Type B pancreatic cell (in vitro differentiated cells): ENCODE data around the gene HOXA7. TPM values are rescaled to one million over a fixed set of nuclear protein-coding genes. Genes with fewer than 3 reads are reported as not detected.

Experiments
- DNase-seq: peaks from one replicate; pipeline ENCODE4 v3.0.0; 2021; ENCODE audit warnings: mixed read lengths; ENCODE audit not compliant: unreplicated experiment; ENCODE audit errors: extremely low spot score
- H3K27ac Mint-ChIP-seq: 2 replicates; pipeline ENCODE4 v1.8.0; 2021; ENCODE audit warnings: mild to moderate bottlenecking, mixed read lengths
- H3K27me3 Mint-ChIP-seq: 2 replicates; pipeline ENCODE4 v1.8.0; 2021; ENCODE audit warnings: mixed read lengths
- H3K36me3 Mint-ChIP-seq: 2 replicates; pipeline ENCODE4 v1.8.0; 2021; ENCODE audit warnings: mixed read lengths
- H3K4me1 Mint-ChIP-seq: one replicate; pipeline ENCODE4 v1.8.0; 2021; ENCODE audit warnings: mixed read lengths; ENCODE audit not compliant: unreplicated experiment
- H3K4me3 Mint-ChIP-seq: 2 replicates; pipeline ENCODE4 v1.8.0; 2021; ENCODE audit warnings: mild to moderate bottlenecking, mixed read lengths
- H3K9me3 Mint-ChIP-seq: 2 replicates; pipeline ENCODE4 v1.8.0; 2021; ENCODE audit warnings: mixed read lengths
- total RNA-seq: library from RNA; stranded (reverse); gene quantifications from 2 replicates; pipeline ENCODE4 v1.2.1, GENCODE V29; 2021; ENCODE audit warnings: low replicate concordance
- TF ChIP-seq, protein P1 (sequence below): fragments of 200-600 bp; sonication (generic); conservative IDR thresholded peaks from 2 replicates; pipeline ENCODE4 v1.5.0; 2021; ENCODE audit warnings: antibody characterized with exemption, mild to moderate bottlenecking

HOXA7 gene
- total RNA-seq, 1 donor from 2014 or later = 6.2 TPM

DNA sequence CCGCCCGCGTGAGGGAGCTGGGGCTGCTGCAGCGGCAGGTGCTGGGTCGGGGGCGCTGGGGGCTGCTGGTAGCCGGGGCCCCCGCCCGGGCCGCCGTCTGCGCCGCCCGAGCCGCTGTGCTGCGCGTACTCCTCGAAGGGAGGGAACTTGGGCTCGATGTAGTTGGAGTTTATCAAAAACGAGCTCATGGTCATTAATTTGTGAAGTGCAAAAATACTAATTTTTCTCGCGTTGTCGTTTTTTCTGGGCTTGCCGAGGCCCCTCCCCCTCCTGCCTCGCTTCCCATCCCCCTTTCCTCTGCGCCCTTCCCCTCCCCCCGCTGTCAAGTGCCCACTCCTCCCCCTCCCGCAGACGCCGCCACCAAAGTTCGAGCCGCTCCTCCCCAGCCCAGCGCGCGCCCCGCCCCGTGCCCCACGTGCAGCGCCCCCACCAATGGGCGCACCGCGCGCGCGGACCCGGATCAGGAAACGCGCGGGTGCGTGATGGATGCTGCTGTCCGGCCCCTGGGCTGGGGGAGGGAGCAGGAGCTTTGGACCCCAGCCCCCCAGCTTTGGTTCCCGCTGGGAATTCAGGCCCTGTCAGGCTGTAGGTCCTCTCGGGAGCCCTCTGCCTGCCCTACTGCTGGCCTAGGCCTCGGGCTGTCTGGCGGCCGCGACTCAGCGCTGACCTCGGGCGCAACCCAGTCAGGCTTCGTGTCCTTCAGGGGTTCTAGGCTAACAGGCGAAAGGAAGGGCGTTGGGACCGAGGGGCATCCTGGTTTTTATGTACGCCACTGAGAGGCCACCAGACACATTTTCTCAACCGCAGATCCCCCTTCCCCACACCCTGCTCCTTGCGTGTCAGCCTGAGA is 25.7 kb downstream of the HOXA7 start, which contains the start of gene HOXA4:
TSS of gene HOXA4 (minus strand) at position 218 of the 850 bp plus-strand sequence. CDS start at position 194, 24 bp downstream.
- Mint-ChIP-seq H3K27me3 (peaks cover 31% of the 10 kb centered on the region), H3K27ac (peak within 1 kb of the TSS; percentile 99), H3K9me3 (no peaks in the 10 kb centered on the region), H3K4me3 (peak within 1 kb of the TSS; percentile 91), H3K36me3 (peaks cover 22% of the 10 kb centered on the region), H3K4me1 (peaks cover 75% of the 10 kb centered on the region)
- TF ChIP-seq, protein P1, sequence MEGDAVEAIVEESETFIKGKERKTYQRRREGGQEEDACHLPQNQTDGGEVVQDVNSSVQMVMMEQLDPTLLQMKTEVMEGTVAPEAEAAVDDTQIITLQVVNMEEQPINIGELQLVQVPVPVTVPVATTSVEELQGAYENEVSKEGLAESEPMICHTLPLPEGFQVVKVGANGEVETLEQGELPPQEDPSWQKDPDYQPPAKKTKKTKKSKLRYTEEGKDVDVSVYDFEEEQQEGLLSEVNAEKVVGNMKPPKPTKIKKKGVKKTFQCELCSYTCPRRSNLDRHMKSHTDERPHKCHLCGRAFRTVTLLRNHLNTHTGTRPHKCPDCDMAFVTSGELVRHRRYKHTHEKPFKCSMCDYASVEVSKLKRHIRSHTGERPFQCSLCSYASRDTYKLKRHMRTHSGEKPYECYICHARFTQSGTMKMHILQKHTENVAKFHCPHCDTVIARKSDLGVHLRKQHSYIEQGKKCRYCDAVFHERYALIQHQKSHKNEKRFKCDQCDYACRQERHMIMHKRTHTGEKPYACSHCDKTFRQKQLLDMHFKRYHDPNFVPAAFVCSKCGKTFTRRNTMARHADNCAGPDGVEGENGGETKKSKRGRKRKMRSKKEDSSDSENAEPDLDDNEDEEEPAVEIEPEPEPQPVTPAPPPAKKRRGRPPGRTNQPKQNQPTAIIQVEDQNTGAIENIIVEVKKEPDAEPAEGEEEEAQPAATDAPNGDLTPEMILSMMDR = no peak
- peak; percentile 98 for DNase-seq

DNA sequence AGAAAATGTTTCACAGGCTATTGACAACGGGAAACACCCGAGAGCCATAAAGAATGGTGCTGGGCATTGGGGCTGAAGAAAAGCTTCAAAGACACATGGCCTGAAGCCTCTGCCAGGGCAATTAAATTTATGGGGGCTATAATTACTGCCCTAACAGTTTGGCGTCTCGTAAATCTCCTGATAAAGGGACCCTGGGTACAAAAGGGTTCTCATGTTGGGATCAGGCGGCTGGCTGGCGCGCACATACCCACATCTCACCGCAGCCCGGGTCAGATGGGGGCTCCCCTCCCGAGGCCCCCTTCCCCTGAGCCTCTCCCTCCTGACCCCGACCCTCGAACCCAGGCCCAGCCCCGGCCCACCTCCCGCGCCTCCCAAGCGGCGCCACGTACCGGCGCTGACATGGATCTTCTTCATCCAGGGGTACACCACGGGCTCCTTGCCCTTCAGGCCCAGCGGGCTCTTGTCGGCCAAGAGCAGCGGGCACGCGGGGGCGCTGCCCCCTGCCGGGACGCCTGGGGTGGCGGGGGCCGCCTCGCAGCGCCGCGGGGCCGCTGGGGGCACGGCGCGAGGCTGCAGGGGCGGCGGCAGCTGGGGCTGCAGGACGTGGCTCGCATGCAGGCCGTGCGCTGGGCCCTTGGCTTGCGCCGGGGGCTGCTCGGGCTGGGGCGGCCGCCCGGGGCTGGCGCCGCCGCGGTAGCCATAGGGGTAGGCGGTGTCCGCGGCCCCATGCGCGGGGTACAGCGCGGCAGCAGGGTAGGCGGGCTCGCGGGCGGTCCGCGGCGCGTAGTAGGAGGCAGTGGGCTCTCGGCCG is 26.5 kb downstream of the HOXA7 start:
- TF ChIP-seq, protein P1 = no peak
- peaks cover 22% of the 10 kb centered on the region for H3K36me3 Mint-ChIP-seq
- DNase-seq = peak; percentile 76
- H3K27ac Mint-ChIP-seq = peak overlapping the region; percentile 99
- H3K9me3 Mint-ChIP-seq = no peaks in the 10 kb centered on the region
- peaks cover 75% of the 10 kb centered on the region for H3K4me1 Mint-ChIP-seq
- H3K4me3 Mint-ChIP-seq = peak overlapping the region; percentile 91
- peaks cover 39% of the 10 kb centered on the region for H3K27me3 Mint-ChIP-seq

DNA sequence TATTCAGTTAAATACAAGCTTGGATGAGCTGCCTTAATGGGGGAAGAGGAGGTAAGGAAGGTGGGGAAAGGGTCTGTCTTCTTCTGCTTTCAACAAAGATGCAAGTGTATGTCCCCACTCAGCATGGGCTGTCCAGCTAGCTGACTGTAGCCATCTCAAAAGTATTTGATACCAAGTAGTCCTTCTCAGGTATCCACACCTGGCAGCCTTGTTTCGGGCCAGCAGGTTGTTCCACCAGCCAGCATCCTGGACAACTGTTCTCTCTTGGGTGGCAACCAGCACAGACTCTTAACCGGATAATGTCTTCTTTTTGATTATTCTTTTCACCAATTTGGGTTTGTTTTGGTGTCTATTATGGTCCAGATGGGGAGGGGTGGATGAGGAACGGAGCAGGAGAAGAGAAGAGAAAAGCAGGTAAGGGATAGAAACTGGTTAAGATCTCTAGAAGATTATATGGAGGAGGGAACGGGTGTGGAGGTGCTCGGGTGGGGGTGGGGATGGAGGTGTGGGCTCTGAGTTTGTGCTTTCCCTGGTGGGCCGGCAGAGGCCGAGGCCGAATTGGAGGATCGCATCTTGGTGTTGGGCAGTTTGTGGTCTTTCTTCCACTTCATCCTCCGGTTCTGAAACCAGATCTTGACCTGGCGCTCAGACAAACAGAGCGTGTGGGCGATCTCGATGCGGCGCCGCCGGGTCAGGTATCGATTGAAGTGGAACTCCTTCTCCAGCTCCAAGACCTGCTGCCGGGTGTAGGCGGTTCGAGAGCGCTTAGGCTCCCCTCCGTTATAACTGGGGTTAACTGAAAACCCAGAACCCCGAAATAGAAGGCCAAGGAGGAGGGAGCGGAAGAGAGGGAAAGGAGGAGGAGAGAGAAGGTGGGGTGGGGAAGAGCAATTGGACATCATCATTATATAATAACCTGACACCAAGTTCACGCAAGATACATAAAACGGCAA is 27.4 kb downstream of the HOXA7 start:
- TF ChIP-seq, protein P1 = no peak
- H3K4me3 Mint-ChIP-seq = peak overlapping the region; percentile 91
- H3K27ac Mint-ChIP-seq = peak overlapping the region; percentile 99
- H3K36me3 Mint-ChIP-seq = peaks cover 24% of the 10 kb centered on the region
- peaks cover 75% of the 10 kb centered on the region for H3K4me1 Mint-ChIP-seq
- no peak for DNase-seq
- peaks cover 41% of the 10 kb centered on the region for H3K27me3 Mint-ChIP-seq
- H3K9me3 Mint-ChIP-seq = no peaks in the 10 kb centered on the region

DNA sequence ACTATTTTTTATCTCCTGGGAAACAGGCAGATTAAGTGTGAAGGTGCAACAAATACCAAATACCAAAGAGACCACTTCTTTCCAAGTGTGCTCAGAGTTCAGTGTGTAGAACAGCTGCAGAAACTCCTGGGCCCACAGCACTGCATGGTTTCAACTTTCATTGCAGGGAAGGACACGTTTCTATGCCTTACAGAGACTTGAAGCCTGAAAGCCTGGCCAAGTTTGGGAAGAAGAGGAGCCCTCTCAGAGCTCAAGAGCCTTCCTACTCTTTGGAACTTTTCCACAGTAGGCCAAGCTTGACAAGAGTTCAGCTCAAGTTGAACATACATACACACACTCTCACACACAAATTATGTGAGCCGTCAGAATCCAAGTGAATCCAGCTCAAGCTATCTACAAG is 28.4 kb downstream of the HOXA7 start:
- Mint-ChIP-seq H3K27ac (peak overlapping the region; percentile 99), H3K27me3 (peaks cover 40% of the 10 kb centered on the region), H3K4me3 (peak overlapping the region; percentile 91), H3K9me3 (no peaks in the 10 kb centered on the region), H3K36me3 (peaks cover 31% of the 10 kb centered on the region), H3K4me1 (peaks cover 69% of the 10 kb centered on the region)
- TF ChIP-seq, protein P1 = no peak
- DNase-seq = no peak
